ENCODE data around the gene PREB. TPM values are rescaled to one million over a fixed set of nuclear protein-coding genes. Genes with fewer than 3 reads are reported as not detected.

Gene PREB
- total and polyA plus RNA-seq, 2 of the 13 experiments (the other 11 are each of a cell fraction or from before 2014, with no cell fraction given): 112 to 192 TPM

GRCh38 chr2:27123302-27124150 is 10.9 kb downstream of the PREB start, which contains the start of gene ABHD1 (continued):
- peak; percentile 56; the same call in 1 of the 2 replicates for TF ChIP-seq ZNF547 (CRISPR knock-in tag; IDR thresholded peaks at IDR 0.05)
- no peak for TF ChIP-seq ZBTB34 (CRISPR knock-in tag; IDR thresholded peaks at IDR 0.05)
- no peak for TF ChIP-seq MNT (IDR thresholded peaks at IDR 0.05)
- TF ChIP-seq HOXA7 (CRISPR knock-in tag; IDR thresholded peaks at IDR 0.05): no peak
- no peak for TF ChIP-seq IKZF4 (CRISPR knock-in tag; IDR thresholded peaks at IDR 0.05; ENCODE audit: borderline replicate concordance, low read depth, not compliant biosample characterization)
- TF ChIP-seq MTF2 (CRISPR knock-in tag; IDR thresholded peaks at IDR 0.05; ENCODE audit: borderline replicate concordance): no peak
- no peak for TF ChIP-seq ZNF101 (CRISPR knock-in tag; IDR thresholded peaks at IDR 0.05; ENCODE audit: borderline replicate concordance, low read depth)
- TF ChIP-seq DMTF1 (CRISPR knock-in tag; IDR thresholded peaks at IDR 0.05): no peak
- TF ChIP-seq ZNF652 (CRISPR knock-in tag; IDR thresholded peaks at IDR 0.05; ENCODE audit: borderline replicate concordance, low read depth): no peak
- no peak; the same call in 1 of the 2 replicates for TF ChIP-seq ZSCAN9 (CRISPR knock-in tag; IDR thresholded peaks at IDR 0.05; ENCODE audit: borderline replicate concordance)
- peak; percentile 73; the same call in 1 of the 2 replicates for TF ChIP-seq ZNF782 (CRISPR knock-in tag; IDR thresholded peaks at IDR 0.05; ENCODE audit: borderline replicate concordance)
- no peak for TF ChIP-seq RBAK (CRISPR knock-in tag; IDR thresholded peaks at IDR 0.05)
- no peak for TF ChIP-seq TEAD2 (CRISPR knock-in tag; IDR thresholded peaks at IDR 0.05)
- TF ChIP-seq HOXA3 (CRISPR knock-in tag; IDR thresholded peaks at IDR 0.05): peak; percentile 77; the same call in 1 of the 2 replicates
- TF ChIP-seq RAD51 (IDR thresholded peaks at IDR 0.05; ENCODE audit: borderline replicate concordance): no peak
- no peak for TF ChIP-seq ZBTB14 (CRISPR knock-in tag; IDR thresholded peaks at IDR 0.05)
- TF ChIP-seq CCAR2 (optimal IDR thresholded peaks at IDR 0.05; ENCODE audit: low read depth, low read length): no peak
- no peak for TF ChIP-seq PBX3 (CRISPR knock-in tag; IDR thresholded peaks at IDR 0.05; ENCODE audit: borderline replicate concordance)
- TF ChIP-seq TEAD3 (CRISPR knock-in tag; optimal IDR thresholded peaks at IDR 0.05; ENCODE audit: borderline replicate concordance): peak; percentile 9
- TF ChIP-seq EHMT2 (IDR thresholded peaks at IDR 0.05; ENCODE audit: borderline replicate concordance, low read depth, low read length): no peak
- no peak for TF ChIP-seq NR2F1 (CRISPR knock-in tag; IDR thresholded peaks at IDR 0.05)

Data from HepG2 (cell line).